ENCODE results near the gene CCDC136. TPM values are rescaled to one million over a fixed set of nuclear protein-coding genes. Genes with fewer than 3 reads are reported as not detected.

The CCDC136 gene
- total RNA-seq, 4 donors from 2014 or later: 0.35 to 35.5 (median 6.1) TPM

- TF ChIP-seq CTCF (IDR thresholded peaks at IDR 0.05) (peak in 3 of 6 experiments; percentile 26 to 36 (median 33)), POLR2A (IDR thresholded peaks at IDR 0.05) (peak; percentile 71 to 85)
- Histone ChIP-seq H3K9me3 (no peaks in the 10 kb centered on the region), H3K27ac (peak within 1 kb of the TSS; percentile 69 to 87 (median 80)), H3K36me3 (peaks cover 0 to 14% (median 0%) of the 10 kb centered on the region in 3 donors), H3K27me3 (no peaks in the 10 kb centered on the region), H3K4me3 (peak within 1 kb of the TSS; percentile 50 to 88 (median 82)), H3K4me1 (peaks cover 0 to 24% (median 0%) of the 10 kb centered on the region in 4 donors)
- DNase-seq: peak; percentile 95 to 99 (median 99)
These were observed 71.0 kb downstream of the CCDC136 start, which contains the start of gene ATP6V1F for GRCh38 chr7:128862571-128863432. Gene ATP6V1F (plus strand): TSS chr7:128862856. CDS start chr7:128862905, 49 bp downstream.

GRCh38 chr7:128863433-128863989 lies 71.7 kb downstream of the CCDC136 start:
- H3K4me3 ChIP-seq: peak overlapping the region; percentile 50 to 88 (median 82)
- no peaks in the 10 kb centered on the region for H3K9me3 ChIP-seq
- H3K36me3 ChIP-seq: peaks cover 0 to 14% (median 0%) of the 10 kb centered on the region in 3 donors
- peak; percentile 21 to 64 (median 61) for DNase-seq
- H3K27me3 ChIP-seq: no peaks in the 10 kb centered on the region
- TF ChIP-seq CTCF (IDR thresholded peaks at IDR 0.05) (peak in 4 of 6 experiments; percentile 32 to 64 (median 60)), POLR2A (IDR thresholded peaks at IDR 0.05) (peak in 1 of 2 donors; percentile 11)
- peak overlapping the region; percentile 69 to 87 (median 80) for H3K27ac ChIP-seq
- H3K4me1 ChIP-seq: peaks cover 0 to 29% (median under 1%) of the 10 kb centered on the region in 4 donors

GRCh38 chr7:128865303-128865702 lies 73.5 kb downstream of the CCDC136 start:
- Histone ChIP-seq H3K4me1 (peaks cover 0 to 37% (median 10%) of the 10 kb centered on the region in 4 donors), H3K27me3 (no peaks in the 10 kb centered on the region), H3K4me3 (no peak overlapping the region), H3K27ac (no peak overlapping the region), H3K36me3 (peaks cover 0 to 14% (median 0%) of the 10 kb centered on the region in 3 donors), H3K9me3 (no peaks in the 10 kb centered on the region)
- no peak for TF ChIP-seq CTCF (IDR thresholded peaks at IDR 0.05)
- no peak for TF ChIP-seq POLR2A (IDR thresholded peaks at IDR 0.05)
- no peak for DNase-seq

- DNase-seq: no peak
- H3K27me3 ChIP-seq: no peaks in the 10 kb centered on the region
- no peaks in the 10 kb centered on the region for H3K9me3 ChIP-seq
- no peak overlapping the region for H3K4me3 ChIP-seq
- peaks cover 0 to 14% (median 0%) of the 10 kb centered on the region in 3 donors for H3K36me3 ChIP-seq
- H3K4me1 ChIP-seq: peaks cover 0 to 36% (median 10%) of the 10 kb centered on the region in 4 donors
- TF ChIP-seq POLR2A (IDR thresholded peaks at IDR 0.05): no peak
- TF ChIP-seq CTCF (IDR thresholded peaks at IDR 0.05): no peak
- no peak overlapping the region for H3K27ac ChIP-seq
These were observed 74.5 kb downstream of the CCDC136 start for GRCh38 chr7:128865996-128866877.

- Histone ChIP-seq H3K4me3 (no peak overlapping the region), H3K36me3 (peaks cover 0 to 14% (median 0%) of the 10 kb centered on the region in 3 donors), H3K27me3 (no peaks in the 10 kb centered on the region), H3K4me1 (peaks cover 0 to 33% (median 10%) of the 10 kb centered on the region in 4 donors), H3K9me3 (no peaks in the 10 kb centered on the region), H3K27ac (no peak overlapping the region)
- TF ChIP-seq POLR2A (IDR thresholded peaks at IDR 0.05) (no peak), CTCF (IDR thresholded peaks at IDR 0.05) (no peak)
- DNase-seq: no peak
These were observed 75.5 kb downstream of the CCDC136 start for GRCh38 chr7:128867241-128867640.
